IMR-90 (cell line): ENCODE data around the gene RUSF1.

Experiments used
- CEBPB ChIP-seq: IDR thresholded peaks from 2 replicates; pipeline ENCODE4 v1.6.1; 2012; ENCODE audit warnings: low read depth, low read length, improper control_type of control experiment
- CHD1 ChIP-seq: IDR thresholded peaks from 2 replicates; pipeline ENCODE4 v1.6.1; 2012; ENCODE audit warnings: low read depth, low read length, improper control_type of control experiment
- CTCF ChIP-seq: conservative IDR thresholded peaks from 2 replicates; pipeline ENCODE4 v1.5.1; 2012; ENCODE audit warnings: mild to moderate bottlenecking, low read depth, low read length, improper control_type of control experiment
- FOS ChIP-seq: fragments of 150-350 bp; IDR thresholded peaks from 2 replicates; pipeline ENCODE4 v1.6.1; 2016; ENCODE audit warnings: low read depth, low read length
- MAFK ChIP-seq: IDR thresholded peaks from 2 replicates; pipeline ENCODE4 v1.6.1; 2012; ENCODE audit warnings: low read depth, low read length, improper control_type of control experiment
- MAZ ChIP-seq: IDR thresholded peaks from 2 replicates; pipeline ENCODE4 v1.6.1; 2012; ENCODE audit warnings: low read depth, mild to moderate bottlenecking, low read length, improper control_type of control experiment, moderate library complexity, borderline replicate concordance
- MXI1 ChIP-seq: IDR thresholded peaks from 2 replicates; pipeline ENCODE4 v1.6.1; 2012; ENCODE audit warnings: low read depth, mild to moderate bottlenecking, low read length, moderate library complexity, borderline replicate concordance
- POLR2A ChIP-seq: IDR thresholded peaks from 2 replicates; pipeline ENCODE4 v1.6.1; 2012; ENCODE audit warnings: mild to moderate bottlenecking, low read depth, low read length
- RCOR1 ChIP-seq: IDR thresholded peaks from 2 replicates; pipeline ENCODE4 v1.6.1; 2012; ENCODE audit warnings: mild to moderate bottlenecking, low read length, improper control_type of control experiment; ENCODE audit not compliant: insufficient replicate concordance
- RFX5 ChIP-seq: IDR thresholded peaks from 2 replicates; pipeline ENCODE4 v1.8.0; 2012; ENCODE audit warnings: low read depth, mild to moderate bottlenecking, low read length, moderate library complexity
- SMC3 ChIP-seq: fragments of 150-350 bp; IDR thresholded peaks from 2 replicates; pipeline ENCODE4 v1.6.1; 2016; ENCODE audit warnings: low read depth, mild to moderate bottlenecking, antibody characterized with exemption, low read length, moderate library complexity
- USF2 ChIP-seq: fragments of 150-350 bp; IDR thresholded peaks from 2 replicates; pipeline ENCODE4 v1.6.1; 2017; ENCODE audit warnings: mild to moderate bottlenecking, antibody characterized with exemption, low read length, low read depth

DNA sequence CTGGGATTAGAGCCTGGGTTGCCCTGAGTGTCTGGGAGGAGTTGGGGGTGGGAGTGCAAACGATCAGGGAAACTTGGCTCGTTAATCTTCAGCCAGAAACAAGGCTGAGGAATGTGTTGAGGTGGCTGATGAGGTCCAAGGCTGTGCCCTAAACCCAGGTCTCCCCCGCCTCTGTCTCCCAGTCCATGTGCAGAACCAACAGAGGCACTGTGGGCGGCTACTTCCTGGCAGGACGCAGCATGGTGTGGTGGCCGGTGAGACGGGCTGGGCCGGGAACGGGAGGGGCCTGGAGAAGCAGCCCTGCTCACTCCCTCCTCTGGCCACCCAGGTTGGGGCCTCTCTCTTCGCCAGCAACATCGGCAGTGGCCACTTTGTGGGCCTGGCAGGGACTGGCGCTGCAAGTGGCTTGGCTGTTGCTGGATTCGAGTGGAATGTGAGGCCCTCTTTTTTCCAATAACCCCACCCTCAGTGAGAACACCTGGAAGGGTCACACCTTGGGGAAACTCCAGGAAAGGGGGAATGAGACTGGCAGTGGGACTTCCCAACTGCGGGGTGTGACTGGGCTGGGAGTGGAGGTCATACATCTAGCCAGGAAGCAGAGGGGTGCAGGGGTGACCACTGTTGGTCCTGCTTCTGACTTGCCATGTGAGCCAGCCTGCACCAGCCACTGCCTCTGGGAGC is 23.6 kb downstream of the RUSF1 start:
- TF ChIP-seq FOS (no peak), CTCF (no peak), POLR2A (no peak), CEBPB (no peak), SMC3 (no peak), USF2 (no peak), MAFK (no peak), RFX5 (no peak), RCOR1 (no peak), CHD1 (no peak), MAZ (no peak), MXI1 (no peak)
